Globus pallidus (tissue), 1 donor: ENCODE results near the gene ZNF208.
A peak's percentile ranks its signal among the peaks of the same experiment; 100 is the strongest.
"Not testable (repeated sequence)": the region's sequence is repeated elsewhere in the genome, so short reads cannot be mapped to it uniquely, and the experiment has no call there.

Experiments
- DNase-seq: peaks from one replicate; pipeline ENCODE4 v3.0.0-alpha.2; 2015; ENCODE audit warnings: low spot score

The ZNF208 gene

DNA sequence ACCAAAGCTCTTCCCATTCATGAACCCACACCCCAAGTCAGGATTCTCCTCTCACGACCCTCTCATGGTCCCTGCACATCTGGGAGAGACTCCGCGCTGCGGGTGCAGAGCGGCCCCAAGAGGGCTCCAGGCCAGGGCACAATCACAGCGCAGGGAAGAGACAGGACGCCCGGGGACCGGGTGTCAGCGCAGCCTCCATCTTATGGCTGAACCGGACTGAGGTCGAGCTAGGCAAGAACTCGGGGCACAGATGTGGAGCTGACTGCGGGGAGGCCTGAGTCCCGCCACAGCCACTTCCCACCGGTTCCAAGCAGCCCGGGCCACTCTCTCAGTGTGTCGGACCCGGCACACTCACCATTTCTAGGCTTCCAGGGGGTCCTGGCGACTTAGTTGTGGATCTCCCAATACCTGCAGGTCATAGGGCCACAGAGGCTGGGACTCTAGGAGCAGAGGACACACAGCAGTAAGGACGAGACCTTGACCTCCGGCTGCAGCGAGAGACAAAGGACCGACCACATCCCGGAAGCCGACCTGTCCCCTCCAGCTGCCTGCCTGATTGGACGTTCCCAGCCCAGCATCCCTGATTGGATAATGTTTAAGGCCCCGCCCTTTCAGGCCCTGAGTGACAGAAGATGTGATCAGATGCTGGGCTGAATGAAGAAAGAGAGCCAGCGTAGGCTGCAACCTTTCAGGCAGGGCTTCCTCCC is at the start of gene ZNF208:
TSS of gene ZNF208 (minus strand) at position 507 of the 707 bp plus-strand sequence. CDS start at position 358, 149 bp downstream.
- peak; percentile 56 for DNase-seq

GRCh38 chr19:22052644-22053013 is 41.9 kb upstream of the ZNF208 start:
- peak; percentile 0 for DNase-seq

GRCh38 chr19:22041151-22041550 is 30.4 kb upstream of the ZNF208 start:
- DNase-seq: not testable (repeated sequence)

GRCh38 chr19:22030680-22031079 is 19.9 kb upstream of the ZNF208 start:
- no peak for DNase-seq

DNA sequence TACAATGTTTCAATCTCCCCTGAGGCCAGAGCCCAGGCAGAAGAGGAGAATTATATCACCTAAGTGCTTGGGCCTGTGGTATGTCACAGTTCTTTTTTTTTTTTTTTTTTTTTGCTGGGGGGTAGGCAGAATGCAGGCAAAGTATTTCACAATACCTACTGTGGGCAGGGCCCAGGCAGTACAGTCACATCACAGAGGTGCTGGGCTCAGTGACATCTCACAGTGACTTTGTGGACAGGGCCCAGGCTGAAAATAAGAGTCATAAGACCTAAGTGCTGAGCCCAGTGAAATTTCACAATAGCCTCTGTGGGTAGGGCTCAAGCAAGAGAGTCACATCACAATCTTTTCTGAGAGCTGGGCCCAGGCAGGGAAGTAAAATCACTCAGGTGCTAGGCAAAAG is 15.9 kb upstream of the ZNF208 start:
- no peak for DNase-seq

- DNase-seq: not testable (repeated sequence)
Observed at GRCh38 chr19:22025539-22025938, 14.8 kb upstream of the ZNF208 start.

- no peak for DNase-seq
Observed at GRCh38 chr19:21970466-21970865, 40.3 kb downstream of the ZNF208 start.

- no peak for DNase-seq
Observed at GRCh38 chr19:21947775-21948174, 63.0 kb downstream of the ZNF208 start.

DNA sequence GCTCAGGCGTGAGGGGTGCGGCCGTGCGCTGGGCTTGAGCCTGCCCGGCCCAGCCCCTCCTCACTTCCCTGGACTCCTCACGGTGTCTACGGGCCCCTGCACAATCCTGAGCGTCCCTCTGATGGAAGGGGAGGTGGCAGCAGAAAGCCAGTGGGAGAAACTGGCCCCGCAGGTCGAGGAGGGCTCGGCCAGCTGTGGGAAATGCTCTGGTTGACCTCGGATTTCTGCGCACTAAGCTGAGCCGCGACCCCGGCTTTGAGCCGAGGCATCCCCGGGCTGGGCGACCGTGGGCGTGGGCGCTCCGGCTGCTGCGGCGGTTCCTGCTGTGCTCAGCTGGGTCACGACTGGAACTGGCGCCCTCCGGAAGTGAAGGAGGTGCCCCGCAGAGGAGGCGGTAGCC is 70.1 kb downstream of the ZNF208 start:
- DNase-seq: no peak

GRCh38 chr19:21934593-21934992 is 76.2 kb downstream of the ZNF208 start:
- DNase-seq: no peak

DNA sequence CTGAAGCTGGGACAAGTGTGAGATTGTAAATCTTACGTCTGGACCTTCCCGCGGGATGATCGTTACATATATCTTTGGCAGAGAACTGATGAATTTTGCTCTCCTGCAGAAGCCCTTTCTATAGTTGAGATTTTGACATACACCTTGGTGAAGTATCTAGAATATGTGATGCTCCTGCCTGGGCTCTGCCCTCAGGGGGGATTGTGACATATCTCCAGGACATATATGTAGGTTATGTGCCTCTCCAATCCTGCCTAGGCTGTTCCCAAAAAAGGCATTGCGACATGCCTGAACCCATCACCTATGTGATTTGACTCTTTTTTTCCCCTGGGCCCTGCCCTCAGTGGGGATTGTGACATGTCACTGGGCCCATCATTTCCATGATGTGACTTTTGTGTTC is 76.6 kb downstream of the ZNF208 start:
- DNase-seq: no peak

DNA sequence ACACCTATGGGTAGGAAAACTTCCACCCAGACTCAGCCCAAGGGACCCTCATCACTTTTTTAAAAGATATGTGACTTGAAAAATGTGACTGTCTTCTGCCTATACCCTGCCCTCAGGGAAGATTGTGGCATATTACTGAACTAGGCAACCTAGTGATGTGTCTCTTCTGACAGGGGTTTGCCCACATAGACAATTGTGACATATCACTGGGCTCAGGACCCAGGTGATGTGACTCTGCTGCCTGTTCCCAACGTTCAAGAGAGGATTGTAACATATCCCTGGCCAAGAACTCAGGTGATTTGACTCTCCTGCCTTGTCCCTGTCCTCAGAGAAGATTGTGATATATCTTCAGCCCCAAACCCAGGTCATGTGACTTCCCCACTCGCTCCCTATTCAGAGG is 88.5 kb downstream of the ZNF208 start:
- no peak for DNase-seq

- no peak for DNase-seq
Observed at GRCh38 chr19:21921691-21922180, 89.0 kb downstream of the ZNF208 start.

DNA sequence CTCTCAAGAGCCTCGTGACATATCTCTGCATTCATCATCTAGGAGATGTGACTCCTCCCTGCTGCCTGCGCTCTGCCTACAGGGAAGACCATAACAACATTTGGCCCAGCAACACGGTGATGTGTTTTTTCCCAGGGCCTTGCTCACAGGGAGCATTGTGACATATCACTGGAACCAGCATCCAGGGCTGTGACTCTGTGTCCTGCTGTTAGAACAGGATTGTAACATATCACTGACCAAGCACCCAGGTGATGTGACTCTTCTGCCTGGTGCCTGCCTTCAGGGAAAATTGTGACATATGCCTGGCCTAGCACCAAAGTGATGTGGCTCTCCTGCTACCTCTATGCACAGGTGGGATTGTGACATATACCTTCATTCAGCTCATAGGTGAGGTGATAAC is 95.3 kb downstream of the ZNF208 start:
- no peak for DNase-seq

DNA sequence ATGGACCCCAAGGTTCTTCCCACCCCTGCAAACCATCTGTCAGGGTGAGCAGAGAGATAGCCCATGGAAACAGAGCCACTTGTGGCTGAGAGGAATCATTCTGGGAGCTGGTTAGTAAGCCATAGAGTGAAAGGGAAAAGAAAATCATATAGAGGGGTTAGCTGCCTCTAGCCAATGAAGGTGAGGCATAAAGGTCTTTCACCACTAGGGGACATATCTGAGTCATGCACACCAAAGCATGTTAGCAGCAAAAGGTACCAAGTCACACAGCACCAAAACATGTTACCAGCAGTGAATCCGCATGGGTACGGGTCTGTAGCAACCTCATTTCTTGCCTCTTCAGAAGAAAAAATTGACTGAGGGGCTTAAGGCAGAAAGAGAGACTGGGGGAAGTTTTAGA is 98.1 kb downstream of the ZNF208 start:
- DNase-seq: no peak

GRCh38 chr19:21910318-21910717 is 100.4 kb downstream of the ZNF208 start:
- DNase-seq: no peak

DNA sequence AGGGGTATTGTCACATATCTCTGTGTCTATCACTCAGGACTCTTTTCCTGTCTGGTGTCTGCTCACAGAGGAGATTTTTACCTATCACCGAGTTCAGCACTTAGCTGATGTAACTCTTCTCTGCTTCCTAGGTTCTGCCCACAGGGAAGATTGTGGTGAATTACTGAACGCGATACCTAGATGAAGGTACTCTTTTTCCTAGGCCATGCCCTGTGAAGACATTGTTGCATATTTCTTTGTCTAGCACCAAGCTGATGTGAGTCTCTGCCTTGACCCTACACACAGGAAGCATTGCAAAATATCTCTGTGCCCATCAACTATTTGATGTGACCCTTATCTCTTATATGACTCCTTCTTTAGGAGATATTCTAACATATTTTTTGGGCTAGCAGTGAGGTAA is 102.7 kb downstream of the ZNF208 start:
- no peak for DNase-seq

DNA sequence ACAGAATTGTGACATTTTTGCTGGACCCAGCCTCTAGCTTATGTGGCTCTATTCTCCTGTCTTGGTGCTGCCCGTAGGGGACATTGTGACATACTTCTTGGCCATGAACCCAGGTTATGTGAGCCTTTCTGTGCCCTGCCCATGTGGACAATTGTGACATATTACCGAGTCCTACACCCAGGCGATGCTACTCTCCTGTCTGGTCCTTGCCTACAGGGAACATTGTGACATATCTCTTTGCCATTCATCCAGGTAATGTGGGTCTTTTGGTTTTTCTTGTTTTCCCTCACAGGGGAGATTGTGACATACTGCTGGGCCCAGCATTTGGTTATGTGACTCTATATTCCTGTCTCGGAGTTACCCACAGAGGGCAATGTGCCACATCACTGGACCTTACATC is 103.2 kb downstream of the ZNF208 start:
- DNase-seq: no peak

DNA sequence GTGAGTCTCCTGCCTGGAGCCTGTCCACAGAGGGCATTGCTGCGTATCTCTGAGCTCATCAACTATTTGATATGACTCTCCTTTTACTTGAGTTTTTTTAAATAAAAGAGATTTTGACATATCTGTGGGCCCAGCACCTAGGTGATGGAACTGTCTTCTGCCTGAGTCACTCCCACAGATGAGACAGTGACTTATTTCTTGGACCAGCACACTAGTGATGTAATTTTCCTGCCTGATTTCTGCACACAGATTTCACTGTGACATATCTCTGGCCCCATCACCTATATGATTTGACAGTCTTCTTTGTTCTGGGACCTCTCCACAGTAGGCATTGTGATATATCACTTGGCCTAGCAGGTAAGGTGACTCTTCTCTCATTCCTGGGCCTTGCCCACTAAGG is 108.2 kb downstream of the ZNF208 start:
- no peak for DNase-seq

GRCh38 chr19:21901861-21902260 is 108.9 kb downstream of the ZNF208 start:
- no peak for DNase-seq

GRCh38 chr19:21900401-21900800 is 110.3 kb downstream of the ZNF208 start:
- DNase-seq: no peak

DNA sequence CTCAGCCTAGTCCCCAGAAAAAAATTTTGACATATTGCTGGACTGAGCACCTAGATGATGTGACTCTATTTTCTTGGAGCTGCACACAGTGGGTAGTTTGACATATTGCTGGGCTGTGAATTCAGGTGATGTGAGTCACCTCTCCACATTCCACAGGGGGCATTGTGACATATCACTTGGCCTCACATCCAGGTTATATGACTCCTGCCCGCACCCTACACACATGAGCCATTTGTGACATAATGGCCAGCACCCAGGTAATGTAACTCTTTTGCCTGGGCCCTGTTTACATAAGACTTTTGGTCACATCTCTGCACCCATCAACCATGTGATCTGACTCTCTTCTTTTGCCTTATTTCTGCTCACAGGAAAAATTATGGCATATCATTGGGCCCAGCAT is 119.7 kb downstream of the ZNF208 start:
- no peak for DNase-seq

GRCh38 chr19:21890017-21890416 is 120.7 kb downstream of the ZNF208 start:
- not testable (repeated sequence) for DNase-seq

GRCh38 chr19:21885516-21885915 is 125.2 kb downstream of the ZNF208 start:
- DNase-seq: not testable (repeated sequence)
